ENCODE results near the gene CELF2. TPM values are rescaled to one million over a fixed set of nuclear protein-coding genes. Genes with fewer than 3 reads are reported as not detected.

The CELF2 gene
- total RNA-seq, 4 donors from 2014 or later, result 8.7 to 28.6 (median 22.9) TPM

DNA sequence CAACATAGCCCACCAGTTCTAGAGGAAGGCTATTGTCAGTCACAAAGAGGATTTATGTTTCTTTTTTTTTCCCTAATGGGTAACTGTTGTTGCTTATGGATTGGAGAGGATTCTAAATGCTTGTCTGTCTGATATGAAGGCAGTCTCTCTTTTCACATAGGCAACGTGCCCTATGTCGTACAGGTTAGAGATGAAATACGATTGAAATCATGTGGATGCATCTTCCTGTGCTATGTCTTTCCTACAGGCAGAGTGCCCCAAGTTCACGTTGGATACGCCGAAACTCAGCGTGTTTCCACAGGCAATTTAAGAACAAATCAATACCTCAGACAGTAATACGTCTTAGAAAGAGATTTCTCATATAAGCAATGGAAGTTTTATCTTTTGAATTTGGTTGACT, 93.8 kb downstream of the CELF2 start:
- no peak for DNase-seq (ENCODE audit: low spot score in 2 of 2)
- Histone ChIP-seq H3K9me3 (no peaks in the 10 kb centered on the region), H3K36me3 (no peaks in the 10 kb centered on the region), H3K27me3 (no peaks in the 10 kb centered on the region), H3K4me1 (no peaks in the 10 kb centered on the region), H3K27ac (no peak overlapping the region), H3K4me3 (no peak overlapping the region)
- TF ChIP-seq EP300 (IDR thresholded peaks at IDR 0.05) (no peak), POLR2AphosphoS5 (IDR thresholded peaks at IDR 0.05) (no peak), POLR2A (IDR thresholded peaks at IDR 0.05) (no peak)
- TF ChIP-seq, protein P1, sequence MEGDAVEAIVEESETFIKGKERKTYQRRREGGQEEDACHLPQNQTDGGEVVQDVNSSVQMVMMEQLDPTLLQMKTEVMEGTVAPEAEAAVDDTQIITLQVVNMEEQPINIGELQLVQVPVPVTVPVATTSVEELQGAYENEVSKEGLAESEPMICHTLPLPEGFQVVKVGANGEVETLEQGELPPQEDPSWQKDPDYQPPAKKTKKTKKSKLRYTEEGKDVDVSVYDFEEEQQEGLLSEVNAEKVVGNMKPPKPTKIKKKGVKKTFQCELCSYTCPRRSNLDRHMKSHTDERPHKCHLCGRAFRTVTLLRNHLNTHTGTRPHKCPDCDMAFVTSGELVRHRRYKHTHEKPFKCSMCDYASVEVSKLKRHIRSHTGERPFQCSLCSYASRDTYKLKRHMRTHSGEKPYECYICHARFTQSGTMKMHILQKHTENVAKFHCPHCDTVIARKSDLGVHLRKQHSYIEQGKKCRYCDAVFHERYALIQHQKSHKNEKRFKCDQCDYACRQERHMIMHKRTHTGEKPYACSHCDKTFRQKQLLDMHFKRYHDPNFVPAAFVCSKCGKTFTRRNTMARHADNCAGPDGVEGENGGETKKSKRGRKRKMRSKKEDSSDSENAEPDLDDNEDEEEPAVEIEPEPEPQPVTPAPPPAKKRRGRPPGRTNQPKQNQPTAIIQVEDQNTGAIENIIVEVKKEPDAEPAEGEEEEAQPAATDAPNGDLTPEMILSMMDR (IDR thresholded peaks at IDR 0.05), result no peak
- WGBS, result 78% methylated on average over 8 of the region's 8 CpGs

DNA sequence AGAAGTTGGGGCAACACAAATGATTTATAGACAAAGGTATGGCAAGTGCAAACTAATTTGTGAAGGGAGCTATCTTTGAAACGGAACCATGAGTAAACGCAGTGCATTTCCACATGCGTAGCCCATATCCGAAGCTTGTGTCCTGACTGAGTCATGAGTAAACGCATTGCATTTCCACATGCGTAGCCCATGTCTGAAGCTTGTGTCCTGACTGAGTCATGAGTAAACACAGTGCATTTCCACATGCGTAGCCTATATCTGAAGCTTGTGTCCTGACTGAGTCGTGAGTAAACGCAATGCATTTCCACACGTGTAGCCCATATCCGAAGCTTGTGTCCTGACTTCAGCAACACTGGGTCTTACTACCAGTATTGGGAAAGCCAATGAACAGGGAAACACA, 95.0 kb downstream of the CELF2 start:
- H3K27ac ChIP-seq, result no peak overlapping the region
- no peak overlapping the region for H3K4me3 ChIP-seq
- WGBS, result 90% methylated on average over 11 of the region's 11 CpGs
- no peak for DNase-seq (ENCODE audit: low spot score in 2 of 2)
- H3K27me3 ChIP-seq, result no peaks in the 10 kb centered on the region
- TF ChIP-seq, protein P1 (IDR thresholded peaks at IDR 0.05), result no peak
- TF ChIP-seq POLR2A (IDR thresholded peaks at IDR 0.05), result no peak
- TF ChIP-seq POLR2AphosphoS5 (IDR thresholded peaks at IDR 0.05), result no peak
- no peak for TF ChIP-seq EP300 (IDR thresholded peaks at IDR 0.05)
- H3K9me3 ChIP-seq, result no peaks in the 10 kb centered on the region
- no peaks in the 10 kb centered on the region for H3K4me1 ChIP-seq
- no peaks in the 10 kb centered on the region for H3K36me3 ChIP-seq

DNA sequence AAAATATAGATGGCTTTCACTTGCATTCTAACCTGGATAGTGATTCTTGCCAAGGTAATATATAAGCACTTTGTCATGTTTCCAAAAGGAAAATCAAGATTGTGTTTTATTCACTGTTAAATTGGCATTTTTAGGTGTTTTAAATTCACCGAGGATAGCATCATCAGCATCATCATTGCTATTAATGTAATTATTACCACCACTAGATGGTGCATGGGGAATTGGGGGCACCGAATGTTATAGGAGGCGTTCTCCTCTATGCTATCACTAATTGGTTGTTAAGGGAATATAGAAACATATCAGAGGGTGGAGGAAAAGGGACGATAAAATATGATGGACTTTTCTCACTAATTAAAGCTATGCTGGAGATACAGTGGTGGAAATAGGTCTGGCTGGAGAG, 95.5 kb downstream of the CELF2 start:
- WGBS, result 81% methylated on average over 4 of the region's 4 CpGs
- TF ChIP-seq EP300 (IDR thresholded peaks at IDR 0.05) (no peak), POLR2AphosphoS5 (IDR thresholded peaks at IDR 0.05) (no peak), POLR2A (IDR thresholded peaks at IDR 0.05) (no peak)
- TF ChIP-seq, protein P1 (IDR thresholded peaks at IDR 0.05), result no peak
- H3K4me3 ChIP-seq, result no peak overlapping the region

DNA sequence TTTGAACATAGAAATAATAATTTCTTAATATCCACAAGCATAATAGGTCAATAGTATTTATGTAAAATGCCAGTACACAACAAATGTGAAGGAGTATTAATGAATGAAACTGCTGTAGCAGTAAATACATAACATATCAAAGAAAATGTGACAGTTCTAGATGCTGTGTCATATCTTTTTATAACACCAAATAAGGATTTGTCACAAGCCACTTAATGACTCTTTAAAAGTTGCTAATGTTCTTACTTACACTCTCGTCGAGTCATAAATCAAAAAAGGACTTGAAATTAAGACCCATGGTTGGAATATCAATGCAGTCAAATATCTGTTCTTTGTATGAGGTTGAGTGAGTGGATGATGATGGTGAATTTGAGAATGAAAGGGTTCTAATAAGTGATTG, 96.6 kb downstream of the CELF2 start:
- Histone ChIP-seq H3K4me1 (no peaks in the 10 kb centered on the region), H3K27me3 (no peaks in the 10 kb centered on the region), H3K9me3 (no peaks in the 10 kb centered on the region), H3K27ac (no peak overlapping the region), H3K36me3 (no peaks in the 10 kb centered on the region), H3K4me3 (no peak overlapping the region)
- WGBS, result 95% methylated on average over 2 of the region's 2 CpGs
- no peak for DNase-seq (ENCODE audit: low spot score in 2 of 2)
- TF ChIP-seq POLR2A (IDR thresholded peaks at IDR 0.05) (no peak), POLR2AphosphoS5 (IDR thresholded peaks at IDR 0.05) (no peak), EP300 (IDR thresholded peaks at IDR 0.05) (no peak)
- TF ChIP-seq, protein P1 (IDR thresholded peaks at IDR 0.05), result no peak

More for the DNA sequence above, 95.5 kb downstream of the CELF2 start:
- H3K36me3 ChIP-seq, result no peaks in the 10 kb centered on the region
- no peaks in the 10 kb centered on the region for H3K9me3 ChIP-seq
- no peak overlapping the region for H3K27ac ChIP-seq
- no peak for DNase-seq (ENCODE audit: low spot score in 2 of 2)
- H3K27me3 ChIP-seq, result no peaks in the 10 kb centered on the region
- no peaks in the 10 kb centered on the region for H3K4me1 ChIP-seq

DNA sequence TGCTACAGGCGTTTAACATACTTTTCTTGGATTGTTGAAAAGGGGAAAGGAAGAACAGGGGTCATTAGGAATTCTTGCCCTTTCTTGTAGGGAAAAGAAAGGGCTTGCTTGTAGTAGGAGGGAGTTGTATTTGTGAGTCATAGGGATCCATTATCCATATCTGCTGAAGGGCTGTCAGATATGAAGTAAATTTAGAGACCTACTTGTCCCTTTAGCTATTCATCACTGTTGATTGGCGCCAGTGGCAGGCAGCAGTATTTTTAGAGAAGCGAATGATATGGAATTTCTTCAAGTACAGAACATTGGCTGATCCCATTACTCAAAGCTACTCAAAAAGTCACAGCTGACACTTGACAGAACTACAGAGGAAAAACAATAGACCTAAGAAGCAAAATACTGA, 97.7 kb downstream of the CELF2 start:
- no peaks in the 10 kb centered on the region for H3K27me3 ChIP-seq
- WGBS, result 79% methylated on average over 3 of the region's 3 CpGs
- H3K4me1 ChIP-seq, result no peaks in the 10 kb centered on the region
- no peaks in the 10 kb centered on the region for H3K36me3 ChIP-seq
- H3K9me3 ChIP-seq, result no peaks in the 10 kb centered on the region
- no peak for DNase-seq (ENCODE audit: low spot score in 2 of 2)
- H3K27ac ChIP-seq, result no peak overlapping the region
- H3K4me3 ChIP-seq, result no peak overlapping the region
- TF ChIP-seq EP300 (IDR thresholded peaks at IDR 0.05), result no peak
- no peak for TF ChIP-seq POLR2AphosphoS5 (IDR thresholded peaks at IDR 0.05)
- TF ChIP-seq POLR2A (IDR thresholded peaks at IDR 0.05), result no peak
- TF ChIP-seq, protein P1 (IDR thresholded peaks at IDR 0.05), result no peak

Measured in suprapubic skin (tissue), 4 donors.